Astrocyte (in vitro differentiated cells and primary cell): ENCODE measurements around the gene SURF6. TPM values are rescaled to one million over a fixed set of nuclear protein-coding genes. Genes with fewer than 3 reads are reported as not detected.

Experiments
- DNase-seq: peaks from one replicate; pipeline ENCODE4 v3.0.0-alpha.2; 2010; ENCODE audit warnings: low read depth
- FAIRE-seq: peaks from 2 replicates; lab custom pipeline; 2011; peaks lifted over from hg19 to GRCh38; lab: Jason Lieb, UNC
- H2AFZ ChIP-seq: 2 replicates; pipeline ENCODE4 v1.6.0; 2012; ENCODE audit warnings: low read depth, low read length, inconsistent platforms
- H3K27ac ChIP-seq: 2 replicates; pipeline ENCODE4 v1.5.1; 2011; ENCODE audit warnings: low read depth, low read length, inconsistent platforms
- H3K27me3 ChIP-seq: 2 replicates; pipeline ENCODE4 v1.6.0; 2011; ENCODE audit warnings: low read length, inconsistent platforms; ENCODE audit not compliant: insufficient read depth
- H3K36me3 ChIP-seq: 2 replicates; pipeline ENCODE4 v1.5.1; 2011; ENCODE audit warnings: low read length, inconsistent platforms; ENCODE audit not compliant: insufficient read depth
- H3K4me1 ChIP-seq: 2 replicates; pipeline ENCODE4 v1.5.1; 2011; ENCODE audit warnings: low read length, inconsistent platforms; ENCODE audit not compliant: insufficient read depth
- H3K4me2 ChIP-seq: 2 replicates; pipeline ENCODE4 v1.6.0; 2012; ENCODE audit warnings: low read length, inconsistent platforms
- H3K4me3 ChIP-seq: 2 replicates; pipeline ENCODE4 v1.5.1; 2011; ENCODE audit warnings: low read depth, mild to moderate bottlenecking, low read length, inconsistent platforms; ENCODE audit not compliant: insufficient read depth
- H3K79me2 ChIP-seq: 2 replicates; pipeline ENCODE4 v1.6.0; 2012; ENCODE audit warnings: mild to moderate bottlenecking, low read length, inconsistent platforms; ENCODE audit not compliant: insufficient read depth
- H3K9ac ChIP-seq: 2 replicates; pipeline ENCODE4 v1.6.0; 2012; ENCODE audit warnings: mild to moderate bottlenecking, low read length, inconsistent platforms
- H3K9me3 ChIP-seq: 2 replicates; pipeline ENCODE4 v1.5.1; 2012; ENCODE audit warnings: low read depth, mild to moderate bottlenecking, low read length, inconsistent platforms; ENCODE audit not compliant: insufficient read depth
- H4K20me1 ChIP-seq: 2 replicates; pipeline ENCODE4 v1.6.0; 2012; ENCODE audit warnings: low read length, inconsistent platforms; ENCODE audit not compliant: insufficient read depth
- H3K27ac Mint-ChIP-seq: one replicate; pipeline ENCODE4 v1.8.0; 2021; ENCODE audit warnings: mild to moderate bottlenecking, mixed read lengths; ENCODE audit not compliant: unreplicated experiment
- H3K27me3 Mint-ChIP-seq: one replicate; pipeline ENCODE4 v1.8.0; 2021; ENCODE audit warnings: low read depth, mixed read lengths; ENCODE audit not compliant: unreplicated experiment
- H3K36me3 Mint-ChIP-seq: one replicate; pipeline ENCODE4 v1.8.0; 2021; ENCODE audit warnings: low read depth, mixed read lengths; ENCODE audit not compliant: unreplicated experiment
- H3K4me1 Mint-ChIP-seq: one replicate; pipeline ENCODE4 v1.8.0; 2021; ENCODE audit warnings: low read depth, mixed read lengths; ENCODE audit not compliant: unreplicated experiment
- H3K4me3 Mint-ChIP-seq: one replicate; pipeline ENCODE4 v1.8.0; 2021; ENCODE audit warnings: mild to moderate bottlenecking, moderate library complexity, mixed read lengths; ENCODE audit not compliant: unreplicated experiment
- H3K9me3 Mint-ChIP-seq: one replicate; pipeline ENCODE4 v1.8.0; 2021; ENCODE audit warnings: mild to moderate bottlenecking, mixed read lengths; ENCODE audit not compliant: unreplicated experiment
- EZH2 ChIP-seq: IDR thresholded peaks from 2 replicates; pipeline ENCODE4 v1.6.1; 2012; ENCODE audit warnings: mild to moderate bottlenecking, low read length, inconsistent platforms; ENCODE audit not compliant: insufficient read depth
- total RNA-seq: library from RNA; stranded (reverse); gene quantifications from 2 replicates; pipeline ENCODE4 v1.2.1, GENCODE V29; 2021
- TF ChIP-seq, protein P1 (sequence below): IDR thresholded peaks from 2 replicates; pipeline ENCODE4 v1.5.1; 2011; ENCODE audit warnings: low read depth, mild to moderate bottlenecking, inconsistent platforms, low read length, moderate library complexity; ENCODE audit not compliant: insufficient read depth

The SURF6 gene
- total RNA-seq, 1 donor from 2014 or later = 25.1 TPM

DNA sequence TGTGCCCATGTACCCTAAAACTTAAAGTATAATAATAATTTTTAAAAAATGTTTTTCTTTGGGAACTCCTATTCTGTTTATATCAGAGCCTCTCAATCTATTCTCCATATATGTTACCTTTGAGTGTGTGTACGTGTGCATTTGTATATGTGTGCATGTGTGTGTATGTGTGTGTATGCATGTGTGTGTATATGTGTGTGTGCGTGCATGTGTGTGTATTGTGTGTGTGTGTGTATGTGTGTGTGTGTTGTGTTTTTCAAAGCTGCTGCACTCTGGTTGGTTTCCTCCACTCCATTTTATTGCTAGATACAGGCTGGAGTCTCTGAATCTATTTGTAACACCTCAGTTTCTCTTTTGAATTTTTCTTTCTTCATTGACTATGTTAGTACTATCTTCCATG is 20.0 kb downstream of the SURF6 start:
- no peaks in the 10 kb centered on the region for H3K9me3 Mint-ChIP-seq
- no peak overlapping the region for H2AFZ ChIP-seq

DNA sequence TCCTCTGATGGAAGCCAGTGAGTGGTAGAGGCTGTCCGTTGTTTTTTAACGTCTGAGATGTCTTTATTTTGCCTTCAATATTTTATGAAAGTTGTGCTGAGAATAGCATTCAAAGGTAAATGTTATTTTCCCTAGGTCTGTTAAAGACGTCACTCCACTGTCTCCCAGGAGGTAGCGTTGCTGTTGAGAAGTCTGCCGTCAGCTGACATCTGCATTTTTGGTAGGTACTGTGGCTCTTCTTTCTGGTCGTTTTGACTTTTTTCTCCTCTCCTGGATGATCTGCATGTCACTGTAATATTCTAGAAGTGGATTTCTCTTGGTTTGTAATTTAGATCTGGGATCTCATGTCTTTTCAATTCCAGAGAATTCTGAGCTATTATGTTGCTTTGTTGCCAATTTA is 26.4 kb downstream of the SURF6 start:
- H3K27ac Mint-ChIP-seq = no peak overlapping the region
- FAIRE-seq (no peak), DNase-seq (no peak)
- H3K9me3 Mint-ChIP-seq = peaks cover 6% of the 10 kb centered on the region
- H3K36me3 Mint-ChIP-seq = no peaks in the 10 kb centered on the region
- no peaks in the 10 kb centered on the region for H3K4me1 Mint-ChIP-seq
- Histone ChIP-seq H3K4me3 (no peak overlapping the region), H3K9me3 (no peaks in the 10 kb centered on the region), H3K36me3 (no peaks in the 10 kb centered on the region), H4K20me1 (no peaks in the 10 kb centered on the region), H3K79me2 (no peaks in the 10 kb centered on the region), H3K4me2 (no peak overlapping the region), H3K27me3 (peaks cover 3% of the 10 kb centered on the region), H3K9ac (no peak overlapping the region), H3K4me1 (no peaks in the 10 kb centered on the region), H3K27ac (no peak overlapping the region), H2AFZ (no peak overlapping the region)
- H3K27me3 Mint-ChIP-seq = peaks cover 24% of the 10 kb centered on the region
- no peak overlapping the region for H3K4me3 Mint-ChIP-seq
- TF ChIP-seq, protein P1, sequence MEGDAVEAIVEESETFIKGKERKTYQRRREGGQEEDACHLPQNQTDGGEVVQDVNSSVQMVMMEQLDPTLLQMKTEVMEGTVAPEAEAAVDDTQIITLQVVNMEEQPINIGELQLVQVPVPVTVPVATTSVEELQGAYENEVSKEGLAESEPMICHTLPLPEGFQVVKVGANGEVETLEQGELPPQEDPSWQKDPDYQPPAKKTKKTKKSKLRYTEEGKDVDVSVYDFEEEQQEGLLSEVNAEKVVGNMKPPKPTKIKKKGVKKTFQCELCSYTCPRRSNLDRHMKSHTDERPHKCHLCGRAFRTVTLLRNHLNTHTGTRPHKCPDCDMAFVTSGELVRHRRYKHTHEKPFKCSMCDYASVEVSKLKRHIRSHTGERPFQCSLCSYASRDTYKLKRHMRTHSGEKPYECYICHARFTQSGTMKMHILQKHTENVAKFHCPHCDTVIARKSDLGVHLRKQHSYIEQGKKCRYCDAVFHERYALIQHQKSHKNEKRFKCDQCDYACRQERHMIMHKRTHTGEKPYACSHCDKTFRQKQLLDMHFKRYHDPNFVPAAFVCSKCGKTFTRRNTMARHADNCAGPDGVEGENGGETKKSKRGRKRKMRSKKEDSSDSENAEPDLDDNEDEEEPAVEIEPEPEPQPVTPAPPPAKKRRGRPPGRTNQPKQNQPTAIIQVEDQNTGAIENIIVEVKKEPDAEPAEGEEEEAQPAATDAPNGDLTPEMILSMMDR = no peak
- no peak for TF ChIP-seq EZH2

More for the DNA sequence above, 20.0 kb downstream of the SURF6 start:
- Histone ChIP-seq H3K4me1 (no peaks in the 10 kb centered on the region), H3K4me2 (no peak overlapping the region), H3K9ac (no peak overlapping the region), H3K27me3 (no peaks in the 10 kb centered on the region), H3K79me2 (no peaks in the 10 kb centered on the region), H3K36me3 (no peaks in the 10 kb centered on the region), H3K9me3 (no peaks in the 10 kb centered on the region), H4K20me1 (no peaks in the 10 kb centered on the region), H3K4me3 (no peak overlapping the region), H3K27ac (no peak overlapping the region)
- Mint-ChIP-seq H3K4me3 (no peak overlapping the region), H3K27me3 (peaks cover 24% of the 10 kb centered on the region), H3K4me1 (no peaks in the 10 kb centered on the region), H3K36me3 (peaks cover 2% of the 10 kb centered on the region), H3K27ac (no peak overlapping the region)
- TF ChIP-seq, protein P1 = no peak
- TF ChIP-seq EZH2 = no peak
- FAIRE-seq (no peak), DNase-seq (no peak)

DNA sequence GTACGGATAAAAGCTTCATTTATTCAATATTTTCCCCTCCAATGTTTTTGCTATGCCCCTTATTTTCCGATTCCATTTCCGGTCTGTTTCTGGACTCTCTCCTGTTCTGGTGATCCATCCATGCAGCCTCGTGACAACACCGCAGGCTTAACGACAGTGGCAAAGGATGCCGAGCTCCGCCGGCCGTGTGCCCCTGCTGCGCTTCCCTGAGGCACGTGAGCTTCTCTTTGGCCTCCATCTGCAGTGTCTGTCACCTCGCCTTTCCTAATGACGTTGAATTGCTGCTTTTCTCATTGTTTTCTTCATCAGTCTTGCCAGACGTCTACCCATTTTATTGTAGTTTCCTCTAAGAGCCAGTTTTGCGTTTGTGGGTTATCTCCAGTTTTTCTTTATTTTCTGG is 28.7 kb downstream of the SURF6 start:
- no peak overlapping the region for H3K9ac ChIP-seq
- Mint-ChIP-seq H3K4me3 (no peak overlapping the region), H3K9me3 (peaks cover 8% of the 10 kb centered on the region), H3K4me1 (no peaks in the 10 kb centered on the region), H3K27me3 (peaks cover 32% of the 10 kb centered on the region), H3K36me3 (no peaks in the 10 kb centered on the region), H3K27ac (no peak overlapping the region)
- FAIRE-seq (no peak), DNase-seq (no peak)
- H2AFZ ChIP-seq = no peak overlapping the region
- H3K27me3 ChIP-seq = peaks cover 3% of the 10 kb centered on the region
- TF ChIP-seq EZH2 = no peak
- TF ChIP-seq, protein P1 = no peak
- no peak overlapping the region for H3K4me3 ChIP-seq
- no peaks in the 10 kb centered on the region for H4K20me1 ChIP-seq
- H3K4me2 ChIP-seq = no peak overlapping the region
- no peaks in the 10 kb centered on the region for H3K4me1 ChIP-seq
- no peaks in the 10 kb centered on the region for H3K79me2 ChIP-seq
- no peak overlapping the region for H3K27ac ChIP-seq
- no peaks in the 10 kb centered on the region for H3K9me3 ChIP-seq
- no peaks in the 10 kb centered on the region for H3K36me3 ChIP-seq
